Measurements from ENCODE around the gene PLXNA4. TPM values are rescaled to one million over a fixed set of nuclear protein-coding genes. Genes with fewer than 3 reads are reported as not detected.

The PLXNA4 gene
- total RNA-seq, 1 experiment from 2014 or later = 0.10 TPM

- no peaks in the 10 kb centered on the region for H3K36me3 ChIP-seq (ENCODE audit: control insufficient read depth, insufficient read depth, low read length)
- H3K4me3 ChIP-seq (ENCODE audit: low read depth in 2 of 2, low read length in 2 of 2) = no peak overlapping the region
- peaks cover 13% of the 10 kb centered on the region; the same call in 1 of the 2 replicates for H3K27me3 ChIP-seq (ENCODE audit: control insufficient read depth, insufficient read depth, low read length)
- intact Hi-C loops (cut with micrococcal nuclease; ENCODE audit: unreplicated experiment) (no loop called here), in situ Hi-C loops (cut with HindIII; ENCODE audit: low pct_unique_long_range_greater_than_20kb, low sequenced_read_pairs) (no loop called here)
- H3K27ac ChIP-seq (ENCODE audit: low read length) = no peak overlapping the region
- ChIA-PET POLR2A (no interaction called here), CTCF (no interaction called here)
- H3K4me1 ChIP-seq (ENCODE audit: control insufficient read depth, insufficient read depth, low read length) = no peaks in the 10 kb centered on the region
- no peaks in the 10 kb centered on the region for H3K9me3 ChIP-seq (ENCODE audit: control insufficient read depth, insufficient read depth, low read depth, low read length)
- TF ChIP-seq TCF7L2 (IDR thresholded peaks at IDR 0.05; ENCODE audit: low read depth, low read length) (no peak), POLR2AphosphoS5 (IDR thresholded peaks at IDR 0.05; ENCODE audit: low read depth, low read length) (no peak), SIN3A (IDR thresholded peaks at IDR 0.05; ENCODE audit: borderline replicate concordance, insufficient read depth, low read depth, low read length) (no peak)
- TF ChIP-seq, protein P1, sequence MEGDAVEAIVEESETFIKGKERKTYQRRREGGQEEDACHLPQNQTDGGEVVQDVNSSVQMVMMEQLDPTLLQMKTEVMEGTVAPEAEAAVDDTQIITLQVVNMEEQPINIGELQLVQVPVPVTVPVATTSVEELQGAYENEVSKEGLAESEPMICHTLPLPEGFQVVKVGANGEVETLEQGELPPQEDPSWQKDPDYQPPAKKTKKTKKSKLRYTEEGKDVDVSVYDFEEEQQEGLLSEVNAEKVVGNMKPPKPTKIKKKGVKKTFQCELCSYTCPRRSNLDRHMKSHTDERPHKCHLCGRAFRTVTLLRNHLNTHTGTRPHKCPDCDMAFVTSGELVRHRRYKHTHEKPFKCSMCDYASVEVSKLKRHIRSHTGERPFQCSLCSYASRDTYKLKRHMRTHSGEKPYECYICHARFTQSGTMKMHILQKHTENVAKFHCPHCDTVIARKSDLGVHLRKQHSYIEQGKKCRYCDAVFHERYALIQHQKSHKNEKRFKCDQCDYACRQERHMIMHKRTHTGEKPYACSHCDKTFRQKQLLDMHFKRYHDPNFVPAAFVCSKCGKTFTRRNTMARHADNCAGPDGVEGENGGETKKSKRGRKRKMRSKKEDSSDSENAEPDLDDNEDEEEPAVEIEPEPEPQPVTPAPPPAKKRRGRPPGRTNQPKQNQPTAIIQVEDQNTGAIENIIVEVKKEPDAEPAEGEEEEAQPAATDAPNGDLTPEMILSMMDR (IDR thresholded peaks at IDR 0.05) = no peak
- TF ChIP-seq, protein P2, sequence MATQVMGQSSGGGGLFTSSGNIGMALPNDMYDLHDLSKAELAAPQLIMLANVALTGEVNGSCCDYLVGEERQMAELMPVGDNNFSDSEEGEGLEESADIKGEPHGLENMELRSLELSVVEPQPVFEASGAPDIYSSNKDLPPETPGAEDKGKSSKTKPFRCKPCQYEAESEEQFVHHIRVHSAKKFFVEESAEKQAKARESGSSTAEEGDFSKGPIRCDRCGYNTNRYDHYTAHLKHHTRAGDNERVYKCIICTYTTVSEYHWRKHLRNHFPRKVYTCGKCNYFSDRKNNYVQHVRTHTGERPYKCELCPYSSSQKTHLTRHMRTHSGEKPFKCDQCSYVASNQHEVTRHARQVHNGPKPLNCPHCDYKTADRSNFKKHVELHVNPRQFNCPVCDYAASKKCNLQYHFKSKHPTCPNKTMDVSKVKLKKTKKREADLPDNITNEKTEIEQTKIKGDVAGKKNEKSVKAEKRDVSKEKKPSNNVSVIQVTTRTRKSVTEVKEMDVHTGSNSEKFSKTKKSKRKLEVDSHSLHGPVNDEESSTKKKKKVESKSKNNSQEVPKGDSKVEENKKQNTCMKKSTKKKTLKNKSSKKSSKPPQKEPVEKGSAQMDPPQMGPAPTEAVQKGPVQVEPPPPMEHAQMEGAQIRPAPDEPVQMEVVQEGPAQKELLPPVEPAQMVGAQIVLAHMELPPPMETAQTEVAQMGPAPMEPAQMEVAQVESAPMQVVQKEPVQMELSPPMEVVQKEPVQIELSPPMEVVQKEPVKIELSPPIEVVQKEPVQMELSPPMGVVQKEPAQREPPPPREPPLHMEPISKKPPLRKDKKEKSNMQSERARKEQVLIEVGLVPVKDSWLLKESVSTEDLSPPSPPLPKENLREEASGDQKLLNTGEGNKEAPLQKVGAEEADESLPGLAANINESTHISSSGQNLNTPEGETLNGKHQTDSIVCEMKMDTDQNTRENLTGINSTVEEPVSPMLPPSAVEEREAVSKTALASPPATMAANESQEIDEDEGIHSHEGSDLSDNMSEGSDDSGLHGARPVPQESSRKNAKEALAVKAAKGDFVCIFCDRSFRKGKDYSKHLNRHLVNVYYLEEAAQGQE (IDR thresholded peaks at IDR 0.05; ENCODE audit: insufficient read depth in 1 of 2, low read depth in 2 of 2, low read length in 1 of 2) = no peak
- BruUV-seq (replicated peaks) = no TSS peak
- no peak for DNase-seq (ENCODE audit: low read depth, low spot score)
- ATAC-seq = no peak
Measured at GRCh38 chr7:132485136-132485535, 91.1 kb downstream of the PLXNA4 start.

GRCh38 chr7:132482866-132483265, 93.4 kb downstream of the PLXNA4 start:
- BruUV-seq (replicated peaks) = no TSS peak
- Histone ChIP-seq H3K27me3 (ENCODE audit: control insufficient read depth, insufficient read depth, low read length) (peaks cover 9% of the 10 kb centered on the region; the same call in 1 of the 2 replicates), H3K27ac (ENCODE audit: low read length) (no peak overlapping the region), H3K4me1 (ENCODE audit: control insufficient read depth, insufficient read depth, low read length) (no peaks in the 10 kb centered on the region), H3K4me3 (ENCODE audit: low read depth in 2 of 2, low read length in 2 of 2) (no peak overlapping the region), H3K36me3 (ENCODE audit: control insufficient read depth, insufficient read depth, low read length) (no peaks in the 10 kb centered on the region), H3K9me3 (ENCODE audit: control insufficient read depth, insufficient read depth, low read depth, low read length) (no peaks in the 10 kb centered on the region)
- POLR2A ChIA-PET = no interaction called here
- CTCF ChIA-PET = no interaction called here
- in situ Hi-C loops (cut with HindIII; ENCODE audit: low pct_unique_long_range_greater_than_20kb, low sequenced_read_pairs) = no loop called here
- no peak for ATAC-seq
- intact Hi-C loops (cut with micrococcal nuclease; ENCODE audit: unreplicated experiment) = no loop called here
- no peak for DNase-seq (ENCODE audit: low read depth, low spot score)
- no peak for TF ChIP-seq TCF7L2 (IDR thresholded peaks at IDR 0.05; ENCODE audit: low read depth, low read length)
- TF ChIP-seq, protein P1 (IDR thresholded peaks at IDR 0.05) = no peak
- TF ChIP-seq, protein P2 (IDR thresholded peaks at IDR 0.05; ENCODE audit: insufficient read depth in 1 of 2, low read depth in 2 of 2, low read length in 1 of 2) = no peak
- no peak for TF ChIP-seq SIN3A (IDR thresholded peaks at IDR 0.05; ENCODE audit: borderline replicate concordance, insufficient read depth, low read depth, low read length)
- TF ChIP-seq POLR2AphosphoS5 (IDR thresholded peaks at IDR 0.05; ENCODE audit: low read depth, low read length) = no peak

All from Panc1 (cell line).